OCI-M2 (cell line): ENCODE data around the gene SND1.
A peak's percentile ranks its signal among the peaks of the same experiment; 100 is the strongest.

Source experiments
- DNase-seq: peaks from one replicate; lab custom pipeline; 2025; ENCODE audit not compliant: unreplicated experiment; lab: John Stamatoyannopoulos, UW

SND1 gene

GRCh38 chr7:127682140-127682539 lies 30.1 kb downstream of the SND1 start:
- no peak for DNase-seq

GRCh38 chr7:127683776-127684681 lies 32.0 kb downstream of the SND1 start:
- DNase-seq = no peak

GRCh38 chr7:127689194-127689772 lies 37.3 kb downstream of the SND1 start:
- no peak for DNase-seq

- DNase-seq = no peak
Observed at GRCh38 chr7:127690337-127690736, 38.3 kb downstream of the SND1 start.

GRCh38 chr7:127690806-127691205 lies 38.8 kb downstream of the SND1 start:
- no peak for DNase-seq

- DNase-seq = no peak
Observed at GRCh38 chr7:127692200-127692599, 40.2 kb downstream of the SND1 start.

- DNase-seq = no peak
Observed at GRCh38 chr7:127699853-127700252, 47.9 kb downstream of the SND1 start.

- no peak for DNase-seq
Observed at GRCh38 chr7:127702052-127702652, 50.2 kb downstream of the SND1 start.

GRCh38 chr7:127702938-127703337 lies 50.9 kb downstream of the SND1 start:
- DNase-seq = no peak

GRCh38 chr7:127704211-127704610 lies 52.2 kb downstream of the SND1 start:
- no peak for DNase-seq

GRCh38 chr7:127705461-127705959 lies 53.5 kb downstream of the SND1 start:
- no peak for DNase-seq

GRCh38 chr7:127706766-127707165 lies 54.8 kb downstream of the SND1 start:
- no peak for DNase-seq

GRCh38 chr7:127708201-127708600 lies 56.2 kb downstream of the SND1 start:
- DNase-seq = no peak

- peak; percentile 46 for DNase-seq
Observed at GRCh38 chr7:127708788-127709187, 56.8 kb downstream of the SND1 start.

GRCh38 chr7:127710635-127711034 lies 58.6 kb downstream of the SND1 start:
- DNase-seq = no peak

GRCh38 chr7:127711872-127712271 lies 59.9 kb downstream of the SND1 start:
- no peak for DNase-seq

- DNase-seq = no peak
Observed at GRCh38 chr7:127713006-127713405, 61.0 kb downstream of the SND1 start.

GRCh38 chr7:127713758-127714157 lies 61.8 kb downstream of the SND1 start:
- DNase-seq = no peak

GRCh38 chr7:127715272-127715671 lies 63.3 kb downstream of the SND1 start:
- DNase-seq = no peak

- no peak for DNase-seq
Observed at GRCh38 chr7:127715901-127716300, 63.9 kb downstream of the SND1 start.

GRCh38 chr7:127717502-127718339 lies 65.7 kb downstream of the SND1 start:
- no peak for DNase-seq
